ENCODE data around the gene TEC. TPM values are rescaled to one million over a fixed set of nuclear protein-coding genes. Genes with fewer than 3 reads are reported as not detected.

TEC gene
- total and polyA plus RNA-seq, 9 of the 15 experiments (the other 6 are each of a cell fraction or from before 2014, with no cell fraction given): 5.3 to 14.7 (median 8.8) TPM

GRCh38 chr4:48203819-48204218, 65.8 kb downstream of the TEC start (continued):
- TF ChIP-seq HBP1 (CRISPR knock-in tag; IDR thresholded peaks at IDR 0.05): 0 out of 2 replicates have a peak, but pooled peaks have one; percentile 50
- no peak for TF ChIP-seq PURB (CRISPR knock-in tag; IDR thresholded peaks at IDR 0.05; ENCODE audit: low read depth)
- no peak for TF ChIP-seq ZNF830 (CRISPR knock-in tag; IDR thresholded peaks at IDR 0.05)
- peak; percentile 69 for TF ChIP-seq GABPB1 (CRISPR knock-in tag; IDR thresholded peaks at IDR 0.05)
- peak; percentile 34; the same call in 1 of the 2 replicates for TF ChIP-seq CTBP1 (IDR thresholded peaks at IDR 0.05; ENCODE audit: borderline replicate concordance)
- TF ChIP-seq ZNF263 (CRISPR knock-in tag; IDR thresholded peaks at IDR 0.05; ENCODE audit: borderline replicate concordance): no peak
- peak in 1 of 2 experiments; percentile 64; a peak in 3 of 4 replicates for TF ChIP-seq MNT (conservative IDR thresholded peaks at IDR 0.05)
- no peak for TF ChIP-seq RREB1 (CRISPR knock-in tag; IDR thresholded peaks at IDR 0.05)
- TF ChIP-seq PHB2 (IDR thresholded peaks at IDR 0.05; ENCODE audit: low read depth): peak; percentile 96
- peak; percentile 80 for TF ChIP-seq ZBTB5 (IDR thresholded peaks at IDR 0.05)
- TF ChIP-seq SNAPC5 (CRISPR knock-in tag; IDR thresholded peaks at IDR 0.05): no peak
- no peak for TF ChIP-seq ZNF699 (CRISPR knock-in tag; IDR thresholded peaks at IDR 0.05; ENCODE audit: insufficient replicate concordance)
- TF ChIP-seq ARHGAP35 (IDR thresholded peaks at IDR 0.05; ENCODE audit: partially characterized antibody): no peak
- peak; percentile 82 for TF ChIP-seq CREM (IDR thresholded peaks at IDR 0.05; ENCODE audit: low read depth)
- TF ChIP-seq EP400 (IDR thresholded peaks at IDR 0.05): no peak
- TF ChIP-seq TEAD1 (CRISPR knock-in tag; IDR thresholded peaks at IDR 0.05): peak; percentile 58 to 62; a peak in 2 of 4 replicates
- peak; percentile 73 for TF ChIP-seq MAFG (tag; conservative IDR thresholded peaks at IDR 0.05)
- no peak for TF ChIP-seq HDGF (IDR thresholded peaks at IDR 0.05)
- TF ChIP-seq TAF9B (IDR thresholded peaks at IDR 0.05; ENCODE audit: partially characterized antibody): no peak

Data from K562 (cell line).